ENCODE measurements around the gene SUV39H1.

SUV39H1 gene

GRCh38 chrX:48713847-48714246, 17.3 kb downstream of the SUV39H1 start:
- TF ChIP-seq POLR2A (IDR thresholded peaks at IDR 0.05; ENCODE audit: low read depth, low read length) (no peak), SPI1 (IDR thresholded peaks at IDR 0.05; ENCODE audit: low read depth, low read length) (no peak), TAF1 (IDR thresholded peaks at IDR 0.05; ENCODE audit: low read depth, low read length) (no peak), PAX5 (IDR thresholded peaks at IDR 0.05; ENCODE audit: insufficient read depth, low read length, severe bottlenecking) (no peak)
- FAIRE-seq: no peak
- DNase-seq (ENCODE audit: insufficient read length, low spot score): no peak

GRCh38 chrX:48714573-48714972, 18.0 kb downstream of the SUV39H1 start:
- no peak for DNase-seq (ENCODE audit: insufficient read length, low spot score)
- FAIRE-seq: no peak
- no peak for TF ChIP-seq POU2F2 (IDR thresholded peaks at IDR 0.05; ENCODE audit: low read depth, low read length)
- TF ChIP-seq SPI1 (IDR thresholded peaks at IDR 0.05; ENCODE audit: low read depth, low read length): no peak
- no peak for TF ChIP-seq TAF1 (IDR thresholded peaks at IDR 0.05; ENCODE audit: low read depth, low read length)
- TF ChIP-seq PAX5 (IDR thresholded peaks at IDR 0.05; ENCODE audit: insufficient read depth, low read length, severe bottlenecking): no peak
- no peak for TF ChIP-seq POLR2AphosphoS5 (IDR thresholded peaks at IDR 0.05; ENCODE audit: low read depth, low read length)
- TF ChIP-seq POLR2A (IDR thresholded peaks at IDR 0.05; ENCODE audit: low read depth, low read length): no peak

GRCh38 chrX:48715072-48715471, 18.5 kb downstream of the SUV39H1 start:
- no peak for TF ChIP-seq TAF1 (IDR thresholded peaks at IDR 0.05; ENCODE audit: low read depth, low read length)
- no peak for TF ChIP-seq SPI1 (IDR thresholded peaks at IDR 0.05; ENCODE audit: low read depth, low read length)
- no peak for DNase-seq (ENCODE audit: insufficient read length, low spot score)
- FAIRE-seq: no peak

- TF ChIP-seq POU2F2 (IDR thresholded peaks at IDR 0.05; ENCODE audit: low read depth, low read length) (no peak), POLR2A (IDR thresholded peaks at IDR 0.05; ENCODE audit: low read depth, low read length) (no peak), PAX5 (IDR thresholded peaks at IDR 0.05; ENCODE audit: insufficient read depth, low read length, severe bottlenecking) (no peak)
- DNase-seq (ENCODE audit: insufficient read length, low spot score): no peak
- FAIRE-seq: no peak
These were observed 19.5 kb downstream of the SUV39H1 start for GRCh38 chrX:48715876-48716502.

GRCh38 chrX:48719958-48720357, 23.4 kb downstream of the SUV39H1 start:
- no peak for TF ChIP-seq TAF1 (IDR thresholded peaks at IDR 0.05; ENCODE audit: low read depth, low read length)
- TF ChIP-seq SPI1 (IDR thresholded peaks at IDR 0.05; ENCODE audit: low read depth, low read length): no peak
- no peak for TF ChIP-seq POU2F2 (IDR thresholded peaks at IDR 0.05; ENCODE audit: low read depth, low read length)
- TF ChIP-seq POLR2A (IDR thresholded peaks at IDR 0.05; ENCODE audit: low read depth, low read length): no peak
- TF ChIP-seq POLR2AphosphoS5 (IDR thresholded peaks at IDR 0.05; ENCODE audit: low read depth, low read length): no peak
- no peak for TF ChIP-seq PAX5 (IDR thresholded peaks at IDR 0.05; ENCODE audit: insufficient read depth, low read length, severe bottlenecking)
- no peak for DNase-seq (ENCODE audit: insufficient read length, low spot score)
- no peak for FAIRE-seq

- DNase-seq (ENCODE audit: insufficient read length, low spot score): no peak
- TF ChIP-seq POLR2AphosphoS5 (IDR thresholded peaks at IDR 0.05; ENCODE audit: low read depth, low read length) (no peak), PAX5 (IDR thresholded peaks at IDR 0.05; ENCODE audit: insufficient read depth, low read length, severe bottlenecking) (no peak)
- FAIRE-seq: no peak
These were observed 24.2 kb downstream of the SUV39H1 start for GRCh38 chrX:48720577-48721250.

GRCh38 chrX:48721916-48722315, 25.4 kb downstream of the SUV39H1 start:
- no peak for DNase-seq (ENCODE audit: insufficient read length, low spot score)
- TF ChIP-seq POLR2AphosphoS5 (IDR thresholded peaks at IDR 0.05; ENCODE audit: low read depth, low read length) (no peak), POU2F2 (IDR thresholded peaks at IDR 0.05; ENCODE audit: low read depth, low read length) (no peak), SPI1 (IDR thresholded peaks at IDR 0.05; ENCODE audit: low read depth, low read length) (no peak), PAX5 (IDR thresholded peaks at IDR 0.05; ENCODE audit: insufficient read depth, low read length, severe bottlenecking) (no peak), POLR2A (IDR thresholded peaks at IDR 0.05; ENCODE audit: low read depth, low read length) (no peak), TAF1 (IDR thresholded peaks at IDR 0.05; ENCODE audit: low read depth, low read length) (no peak)
- no peak for FAIRE-seq

GRCh38 chrX:48726596-48726995, 30.1 kb downstream of the SUV39H1 start:
- FAIRE-seq (no peak), DNase-seq (ENCODE audit: insufficient read length, low spot score) (no peak)
- TF ChIP-seq POLR2A (IDR thresholded peaks at IDR 0.05; ENCODE audit: low read depth, low read length): no peak
- no peak for TF ChIP-seq TAF1 (IDR thresholded peaks at IDR 0.05; ENCODE audit: low read depth, low read length)
- no peak for TF ChIP-seq SPI1 (IDR thresholded peaks at IDR 0.05; ENCODE audit: low read depth, low read length)
- no peak for TF ChIP-seq PAX5 (IDR thresholded peaks at IDR 0.05; ENCODE audit: insufficient read depth, low read length, severe bottlenecking)
- no peak for TF ChIP-seq POLR2AphosphoS5 (IDR thresholded peaks at IDR 0.05; ENCODE audit: low read depth, low read length)

- peak; percentile 66 for FAIRE-seq
These were observed 32.1 kb downstream of the SUV39H1 start for GRCh38 chrX:48728653-48729052.

GRCh38 chrX:48736303-48736702, 39.8 kb downstream of the SUV39H1 start:
- DNase-seq (ENCODE audit: insufficient read length, low spot score) (no peak), FAIRE-seq (no peak)
- TF ChIP-seq POU2F2 (IDR thresholded peaks at IDR 0.05; ENCODE audit: low read depth, low read length) (no peak), SPI1 (IDR thresholded peaks at IDR 0.05; ENCODE audit: low read depth, low read length) (no peak), PAX5 (IDR thresholded peaks at IDR 0.05; ENCODE audit: insufficient read depth, low read length, severe bottlenecking) (no peak), POLR2AphosphoS5 (IDR thresholded peaks at IDR 0.05; ENCODE audit: low read depth, low read length) (no peak), TAF1 (IDR thresholded peaks at IDR 0.05; ENCODE audit: low read depth, low read length) (no peak), POLR2A (IDR thresholded peaks at IDR 0.05; ENCODE audit: low read depth, low read length) (no peak)

More at GRCh38 chrX:48728653-48729052, 32.1 kb downstream of the SUV39H1 start:
- no peak for TF ChIP-seq POU2F2 (IDR thresholded peaks at IDR 0.05; ENCODE audit: low read depth, low read length)
- TF ChIP-seq POLR2A (IDR thresholded peaks at IDR 0.05; ENCODE audit: low read depth, low read length): no peak
- no peak for TF ChIP-seq TAF1 (IDR thresholded peaks at IDR 0.05; ENCODE audit: low read depth, low read length)
- TF ChIP-seq POLR2AphosphoS5 (IDR thresholded peaks at IDR 0.05; ENCODE audit: low read depth, low read length): no peak
- TF ChIP-seq SPI1 (IDR thresholded peaks at IDR 0.05; ENCODE audit: low read depth, low read length): no peak
- no peak for TF ChIP-seq PAX5 (IDR thresholded peaks at IDR 0.05; ENCODE audit: insufficient read depth, low read length, severe bottlenecking)
- DNase-seq (ENCODE audit: insufficient read length, low spot score): no peak
